GM23248 (cell line): ENCODE results near the gene EME2. TPM values are rescaled to one million over a fixed set of nuclear protein-coding genes. Genes with fewer than 3 reads are reported as not detected.

Source experiments
- DNase-seq: peaks from one replicate; pipeline ENCODE4 v3.0.0-alpha.2; 2015
- H2AFZ ChIP-seq: fragments of 200-600 bp; sonication (generic); 2 replicates; pipeline ENCODE4 v1.6.1; 2016; ENCODE audit warnings: antibody characterized with exemption
- H3F3A ChIP-seq: fragments of 200-600 bp; sonication (generic); 2 replicates; pipeline ENCODE4 v1.6.1; 2016; ENCODE audit warnings: mild to moderate bottlenecking, antibody characterized with exemption, mixed run types; ENCODE audit not compliant: insufficient read depth
- H3K27ac ChIP-seq: fragments of 200-600 bp; sonication (generic); 2 replicates; pipeline ENCODE4 v1.5.1; 2016; ENCODE audit warnings: mild to moderate bottlenecking
- H3K27me3 ChIP-seq: fragments of 200-600 bp; sonication (generic); replicated peaks from 2 replicates; pipeline ENCODE4 v1.6.1; 2016; ENCODE audit warnings: mild to moderate bottlenecking; ENCODE audit not compliant: insufficient read depth
- H3K36me3 ChIP-seq: fragments of 200-600 bp; sonication (generic); 2 replicates; pipeline ENCODE4 v1.6.1; 2016; ENCODE audit warnings: low read depth, mild to moderate bottlenecking
- H3K4me1 ChIP-seq: fragments of 200-600 bp; sonication (generic); 2 replicates; pipeline ENCODE4 v1.6.1; 2016; ENCODE audit warnings: mild to moderate bottlenecking; ENCODE audit not compliant: insufficient read depth
- H3K4me2 ChIP-seq: fragments of 200-600 bp; sonication (generic); one replicate; pipeline ENCODE4 v1.6.1; 2016; ENCODE audit warnings: mild to moderate bottlenecking; ENCODE audit not compliant: unreplicated experiment
- H3K4me3 ChIP-seq: fragments of 200-600 bp; sonication (generic); 2 replicates; pipeline ENCODE4 v1.5.1; 2016; ENCODE audit warnings: mild to moderate bottlenecking
- H3K79me2 ChIP-seq: fragments of 200-600 bp; sonication (generic); 2 replicates; pipeline ENCODE4 v1.6.1; 2016; ENCODE audit warnings: mild to moderate bottlenecking; ENCODE audit not compliant: insufficient read depth
- H3K9ac ChIP-seq: fragments of 200-600 bp; sonication (generic); 2 replicates; pipeline ENCODE4 v1.6.1; 2016; ENCODE audit warnings: mild to moderate bottlenecking
- H3K9me2 ChIP-seq: fragments of 200-600 bp; sonication (generic); 2 replicates; pipeline ENCODE4 v1.6.1; 2016; ENCODE audit warnings: mixed run types, mild to moderate bottlenecking, moderate library complexity; ENCODE audit not compliant: insufficient read depth
- H3K9me3 ChIP-seq: fragments of 200-600 bp; sonication (generic); one replicate; pipeline ENCODE4 v1.6.1; 2017; ENCODE audit warnings: low read depth
- H4K20me1 ChIP-seq: fragments of 200-600 bp; sonication (generic); 2 replicates; pipeline ENCODE4 v1.6.0; 2016; ENCODE audit not compliant: insufficient read depth
- EZH2 ChIP-seq: fragments of 200-600 bp; sonication (generic); IDR thresholded peaks from 2 replicates; pipeline ENCODE4 v1.6.1; 2018; ENCODE audit warnings: antibody characterized with exemption, mild to moderate bottlenecking; ENCODE audit not compliant: insufficient read depth, poor library complexity, severe bottlenecking
- EZH2phosphoT487 ChIP-seq: fragments of 200-600 bp; sonication (generic); IDR thresholded peaks from 2 replicates; pipeline ENCODE4 v1.6.1; 2018; ENCODE audit warnings: antibody characterized with exemption, moderate library complexity, mild to moderate bottlenecking, low read depth; ENCODE audit not compliant: insufficient read depth
- WGBS, 2 experiments: methylation state at CpG; one replicate each; pipeline ENCODE4 v1.1.6; 2015 to 2017; ENCODE audit warnings: low lambda C conversion rate in 2 of 2, low coverage in 1 of 2; ENCODE audit errors: missing lambda C conversion rate in 2 of 2; 5-methylcytosine and 5-hydroxymethylcytosine counted together
- in situ Hi-C: fragments of 300-500 bp; cut with MboI; formaldehyde crosslinking; loops from 2 replicates; pipeline ENCODE4 v1.15.0; 2020
- polyA plus RNA-seq: library from polyadenylated mRNA; unstranded; fragments of >200 nt; fragmentation: Nextera tagmentation; extraction: Ambion mirVana; gene quantifications from 2 replicates; pipeline ENCODE4 v1.2.1, GENCODE V29; 2016
- total RNA-seq: library from RNA; depleted of rRNA; stranded (reverse); fragments of >200 nt; shearing (Covaris generic); gene quantifications from 2 replicates; pipeline ENCODE4 v1.2.3, GENCODE V29; 2014

EME2 gene
- total and polyA plus RNA-seq, 2 experiments from 2014 or later = 3.1 to 9.3 TPM

GRCh38 chr16:1775006-1775845, 2.6 kb downstream of the EME2 start:
- Histone ChIP-seq H3K9me2 (no peaks in the 10 kb centered on the region), H3K4me1 (peaks cover 6% of the 10 kb centered on the region; the same call in 1 of the 2 replicates), H3K9ac (peak overlapping the region; percentile 86; the same call in 1 of the 2 replicates), H3K4me2 (no peak overlapping the region), H2AFZ (no peak overlapping the region), H3K27me3 (no peaks in the 10 kb centered on the region), H3F3A (peaks cover 6% of the 10 kb centered on the region; the same call in 1 of the 2 replicates), H4K20me1 (no peaks in the 10 kb centered on the region), H3K27ac (no peak overlapping the region), H3K36me3 (no peaks in the 10 kb centered on the region), H3K9me3 (no peaks in the 10 kb centered on the region), H3K79me2 (peaks cover 38% of the 10 kb centered on the region), H3K4me3 (no peak overlapping the region)
- in situ Hi-C loops = no loop called here
- TF ChIP-seq EZH2 = no peak
- no peak for TF ChIP-seq EZH2phosphoT487
- WGBS, 2 experiments = 88 to 91% methylated on average over 28 to 30 of the region's 30 CpGs
- no peak for DNase-seq

GRCh38 chr16:1775846-1776671, 3.4 kb downstream of the EME2 start:
- Histone ChIP-seq H3K9me2 (no peaks in the 10 kb centered on the region), H3F3A (peaks cover 10% of the 10 kb centered on the region; the same call in 1 of the 2 replicates), H3K4me2 (no peak overlapping the region), H3K9me3 (no peaks in the 10 kb centered on the region), H4K20me1 (no peaks in the 10 kb centered on the region), H3K27ac (no peak overlapping the region), H3K4me1 (0 out of 2 replicates have a peak, but pooled peaks cover 5% of the 10 kb centered on the region), H3K9ac (no peak overlapping the region), H3K4me3 (no peak overlapping the region), H3K27me3 (no peaks in the 10 kb centered on the region), H2AFZ (no peak overlapping the region), H3K79me2 (peaks cover 46% of the 10 kb centered on the region), H3K36me3 (no peaks in the 10 kb centered on the region)
- in situ Hi-C loops = no loop called here
- 84 to 93% methylated on average over 17 to 27 of the region's 28 CpGs for WGBS, 2 experiments
- DNase-seq = no peak
- no peak for TF ChIP-seq EZH2

GRCh38 chr16:1776672-1776955, 4.0 kb downstream of the EME2 start:
- no peaks in the 10 kb centered on the region for H3K9me3 ChIP-seq
- H3K9ac ChIP-seq = no peak overlapping the region
- no peaks in the 10 kb centered on the region for H3K36me3 ChIP-seq
- H3K27ac ChIP-seq = no peak overlapping the region
- H3K9me2 ChIP-seq = no peaks in the 10 kb centered on the region
- H3K79me2 ChIP-seq = peaks cover 50% of the 10 kb centered on the region
- no peaks in the 10 kb centered on the region for H4K20me1 ChIP-seq
- no peak for DNase-seq
- no peak for TF ChIP-seq EZH2
- TF ChIP-seq EZH2phosphoT487 = no peak
- 75 to 78% methylated on average over 13 of the region's 13 CpGs for WGBS, 2 experiments
- H3K27me3 ChIP-seq = no peaks in the 10 kb centered on the region
- in situ Hi-C loops = no loop called here
- H3F3A ChIP-seq = peaks cover 10% of the 10 kb centered on the region; the same call in 1 of the 2 replicates
- no peak overlapping the region for H3K4me2 ChIP-seq
- H2AFZ ChIP-seq = no peak overlapping the region
- H3K4me3 ChIP-seq = no peak overlapping the region
- H3K4me1 ChIP-seq = 0 out of 2 replicates have a peak, but pooled peaks cover 5% of the 10 kb centered on the region

GRCh38 chr16:1776991-1777374, 4.4 kb downstream of the EME2 start:
- H3K27ac ChIP-seq = no peak overlapping the region
- WGBS, 2 experiments = 92 to 96% methylated on average over 19 to 22 of the region's 22 CpGs
- H4K20me1 ChIP-seq = no peaks in the 10 kb centered on the region
- peaks cover 48% of the 10 kb centered on the region for H3K79me2 ChIP-seq
- H3K4me3 ChIP-seq = no peak overlapping the region
- no peaks in the 10 kb centered on the region for H3K27me3 ChIP-seq
- no peak overlapping the region for H3K4me2 ChIP-seq
- no peaks in the 10 kb centered on the region for H3K36me3 ChIP-seq
- no peak for DNase-seq
- no peak overlapping the region for H2AFZ ChIP-seq
- H3K9me3 ChIP-seq = no peaks in the 10 kb centered on the region
- in situ Hi-C loops = no loop called here
- H3K9ac ChIP-seq = no peak overlapping the region
- no peaks in the 10 kb centered on the region for H3K9me2 ChIP-seq
- peaks cover 7% of the 10 kb centered on the region; the same call in 1 of the 2 replicates for H3F3A ChIP-seq
- TF ChIP-seq EZH2 (no peak), EZH2phosphoT487 (no peak)
- 0 out of 2 replicates have a peak, but pooled peaks cover 5% of the 10 kb centered on the region for H3K4me1 ChIP-seq
